H1 (cell line): ENCODE data around the gene HOXC11. TPM values are rescaled to one million over a fixed set of nuclear protein-coding genes. Genes with fewer than 3 reads are reported as not detected.

ENCODE experiments used
- CTCF ChIA-PET: fragments of 300-600 bp; sonication (Branson Sonifier 250); formaldehyde crosslinking; loops from one replicate; lab custom pipeline; 2021; ENCODE audit not compliant: partially characterized antibody; lab: Charles Lee
- POLR2A ChIA-PET: fragments of 300-600 bp; sonication (Branson Sonifier 250); formaldehyde crosslinking; loops from one replicate; lab custom pipeline; 2021; ENCODE audit warnings: inconsistent platforms; ENCODE audit not compliant: partially characterized antibody; lab: Charles Lee
- DNase-seq, 2 experiments: peaks; one replicate each; pipeline versions ENCODE4 v3.0.0 to v3.0.0-alpha.2; 2010 to 2022; ENCODE audit warnings: low spot score in 2 of 2, low read depth in 1 of 2, mixed read lengths in 1 of 2
- FAIRE-seq: peaks from 2 replicates; lab custom pipeline; 2011; peaks lifted over from hg19 to GRCh38; lab: Jason Lieb, UNC
- H2AFZ ChIP-seq: 2 replicates; pipeline ENCODE4 v1.8.1; 2012; ENCODE audit warnings: low read length, inconsistent platforms
- H2AK5ac ChIP-seq: 2 replicates; pipeline ENCODE4 v1.6.1; 2013; ENCODE audit warnings: low read depth, low read length
- H2BK120ac ChIP-seq: replicated peaks from 2 replicates; pipeline ENCODE3; 2013; ENCODE audit warnings: low read depth, low read length, inconsistent platforms
- H2BK12ac ChIP-seq: 2 replicates; pipeline ENCODE4 v1.6.1; 2013; ENCODE audit warnings: low read depth, low read length
- H2BK15ac ChIP-seq: 2 replicates; pipeline ENCODE4 v1.6.1; 2013; ENCODE audit warnings: low read length
- H2BK20ac ChIP-seq: 2 replicates; pipeline ENCODE4 v1.6.1; 2013; ENCODE audit warnings: low read length
- H2BK5ac ChIP-seq: 2 replicates; pipeline ENCODE4 v1.6.1; 2013; ENCODE audit warnings: low read depth, low read length
- H3K14ac ChIP-seq: 2 replicates; pipeline ENCODE4 v1.6.1; 2013; ENCODE audit warnings: inconsistent platforms; ENCODE audit not compliant: insufficient read length
- H3K18ac ChIP-seq: 2 replicates; pipeline ENCODE4 v1.6.1; 2013; ENCODE audit warnings: low read length; ENCODE audit errors: extremely low read depth
- H3K23ac ChIP-seq: 2 replicates; pipeline ENCODE4 v1.6.1; 2013; ENCODE audit warnings: inconsistent platforms; ENCODE audit not compliant: insufficient read length
- H3K23me2 ChIP-seq: 2 replicates; pipeline ENCODE4 v1.6.1; 2013; ENCODE audit warnings: low read depth, low read length
- H3K27ac ChIP-seq: 2 replicates; pipeline ENCODE4 v1.6.1; 2011; ENCODE audit warnings: low read depth, low read length, inconsistent platforms
- H3K27me3 ChIP-seq, 4 experiments: replicated peaks in 1 of 4; 1 replicate in 1 of 4; 2 replicates in 3 of 4; pipeline versions ENCODE4 v1.6.1 to v1.8.1; 2011 to 2013; ENCODE audit warnings: low read length in 3 of 4, mild to moderate bottlenecking in 3 of 4, inconsistent platforms in 2 of 4, mixed read lengths in 2 of 4, moderate library complexity in 1 of 4; ENCODE audit not compliant: control insufficient read depth in 3 of 4, insufficient read depth in 3 of 4; ENCODE audit errors: extremely low read depth in 1 of 4
- H3K36me3 ChIP-seq, 4 experiments: 2 replicates each; pipeline versions ENCODE4 v1.6.1 to v1.8.1; 2011 to 2013; ENCODE audit warnings: mild to moderate bottlenecking in 4 of 4, low read length in 3 of 4, moderate library complexity in 2 of 4, control low read depth in 1 of 4, inconsistent platforms in 1 of 4; ENCODE audit not compliant: insufficient read depth in 4 of 4, control insufficient read depth in 2 of 4
- H3K4ac ChIP-seq: replicated peaks from 2 replicates; pipeline ENCODE3; 2013; ENCODE audit warnings: low read length, low read depth, mixed read lengths, inconsistent platforms; ENCODE audit not compliant: insufficient read length
- H3K4me1 ChIP-seq, 4 experiments: replicated peaks in 1 of 4; 1 replicate in 1 of 4; 2 replicates in 3 of 4; pipeline versions ENCODE4 v1.6.1 to v1.8.1; 2011 to 2013; ENCODE audit warnings: low read length in 3 of 4, inconsistent platforms in 2 of 4, mixed read lengths in 1 of 4; ENCODE audit not compliant: insufficient read depth in 4 of 4, control insufficient read depth in 3 of 4
- H3K4me2 ChIP-seq, 2 experiments: 2 replicates each; pipeline versions ENCODE4 v1.6.1 to v1.8.1; 2011 to 2013; ENCODE audit warnings: low read depth in 2 of 2, low read length in 2 of 2, control low read depth in 1 of 2, inconsistent platforms in 1 of 2, mild to moderate bottlenecking in 1 of 2; ENCODE audit not compliant: insufficient read depth in 1 of 2
- H3K4me3 ChIP-seq, 4 experiments: fragments of 200-600, 300-600 bp in 1 of 4; sonication (generic), shearing (Covaris generic), sonication (Bioruptor Twin) in 1 of 4; 2 replicates each; pipeline versions ENCODE4 v1.5.1 to v1.8.1; 2011 to 2016; ENCODE audit warnings: low read length in 4 of 4, low read depth in 3 of 4, control low read depth in 2 of 4, inconsistent platforms in 2 of 4, mild to moderate bottlenecking in 2 of 4, mixed read lengths in 1 of 4, moderate library complexity in 1 of 4; ENCODE audit not compliant: insufficient read depth in 2 of 4; ENCODE audit errors: extremely low read depth in 1 of 4
- H3K56ac ChIP-seq: replicated peaks from 2 replicates; pipeline ENCODE3; 2013; ENCODE audit warnings: low read depth, mild to moderate bottlenecking, mixed read lengths, low read length, inconsistent platforms; ENCODE audit not compliant: insufficient read length
- H3K79me1 ChIP-seq: 2 replicates; pipeline ENCODE4 v1.6.1; 2013; ENCODE audit warnings: low read depth, low read length, control low read depth
- H3K79me2 ChIP-seq, 2 experiments: 2 replicates each; pipeline versions ENCODE4 v1.6.1 to v1.8.1; 2012 to 2013; ENCODE audit warnings: low read length in 2 of 2, mild to moderate bottlenecking in 2 of 2, inconsistent platforms in 1 of 2; ENCODE audit not compliant: insufficient read depth in 2 of 2, control insufficient read depth in 1 of 2
- H3K9ac ChIP-seq, 4 experiments: replicated peaks in 1 of 4; 1 replicate in 1 of 4; 2 replicates in 3 of 4; pipeline versions ENCODE4 v1.6.1 to v1.8.1; 2011 to 2013; ENCODE audit warnings: low read depth in 3 of 4, low read length in 3 of 4, control low read depth in 2 of 4, mild to moderate bottlenecking in 2 of 4, moderate library complexity in 2 of 4, inconsistent platforms in 1 of 4; ENCODE audit errors: extremely low read depth in 1 of 4
- H3K9me3 ChIP-seq, 2 experiments: 2 replicates each; pipeline versions ENCODE4 v1.6.1 to v1.8.1; 2012 to 2013; ENCODE audit warnings: mild to moderate bottlenecking in 2 of 2, moderate library complexity in 2 of 2, control low read depth in 1 of 2, inconsistent platforms in 1 of 2, low read depth in 1 of 2, low read length in 1 of 2, mixed read lengths in 1 of 2; ENCODE audit not compliant: insufficient read depth in 2 of 2
- H4K20me1 ChIP-seq, 2 experiments: replicated peaks in 1 of 2; 2 replicates each; pipeline versions ENCODE3 to v1.8.1; 2011 to 2013; ENCODE audit warnings: inconsistent platforms in 2 of 2, low read length in 2 of 2, mild to moderate bottlenecking in 1 of 2; ENCODE audit not compliant: insufficient read depth in 2 of 2, control insufficient read depth in 1 of 2
- H4K5ac ChIP-seq: 2 replicates; pipeline ENCODE4 v1.6.1; 2013; ENCODE audit warnings: low read length, low read depth, mixed read lengths, inconsistent platforms; ENCODE audit not compliant: insufficient read length
- H4K8ac ChIP-seq: 2 replicates; pipeline ENCODE4 v1.8.0; 2013; ENCODE audit warnings: mild to moderate bottlenecking, moderate library complexity, low read length, inconsistent platforms; ENCODE audit not compliant: insufficient read depth; ENCODE audit errors: extremely low read depth
- H4K91ac ChIP-seq: replicated peaks from 2 replicates; pipeline ENCODE3; 2013; ENCODE audit warnings: low read length, mixed read lengths, inconsistent platforms; ENCODE audit not compliant: insufficient read length
- CEBPB ChIP-seq: IDR thresholded peaks from 2 replicates; pipeline ENCODE4 v1.6.1; 2012; ENCODE audit warnings: low read depth, low read length
- CTBP2 ChIP-seq: IDR thresholded peaks from 2 replicates; pipeline ENCODE4 v1.7.0; 2011; ENCODE audit warnings: borderline replicate concordance, mild to moderate bottlenecking, moderate library complexity, mixed read lengths, low read length; ENCODE audit not compliant: insufficient read depth, insufficient read length
- MAFK ChIP-seq: IDR thresholded peaks from 2 replicates; pipeline ENCODE4 v1.6.1; 2012; ENCODE audit warnings: low read depth, mild to moderate bottlenecking, improper control_type of control experiment, low read length
- NANOG ChIP-seq: IDR thresholded peaks from 2 replicates; pipeline ENCODE4 v1.6.1; 2011; ENCODE audit warnings: low read length, low read depth, mild to moderate bottlenecking, inconsistent platforms; ENCODE audit not compliant: insufficient read depth, poor library complexity, severe bottlenecking
- NRF1 ChIP-seq: IDR thresholded peaks from 2 replicates; pipeline ENCODE4 v1.6.1; 2011; ENCODE audit warnings: mild to moderate bottlenecking, low read depth, low read length, improper control_type of control experiment
- POLR2A ChIP-seq, 2 experiments: IDR thresholded peaks; 1 replicate in 1 of 2; 2 replicates in 1 of 2; pipeline ENCODE4 v1.6.1; 2011; ENCODE audit warnings: low read depth in 2 of 2, low read length in 2 of 2, mild to moderate bottlenecking in 2 of 2; ENCODE audit errors: control extremely low read depth in 1 of 2
- POLR2AphosphoS5 ChIP-seq: IDR thresholded peaks from 2 replicates; pipeline ENCODE4 v1.6.1; 2011; ENCODE audit warnings: low read depth, low read length
- POU5F1 ChIP-seq: IDR thresholded peaks from 2 replicates; pipeline ENCODE4 v1.6.1; 2011; ENCODE audit warnings: low read depth, mild to moderate bottlenecking, low read length, moderate library complexity
- RBBP5 ChIP-seq: IDR thresholded peaks from 2 replicates; pipeline ENCODE4 v1.7.1; 2012; ENCODE audit warnings: low read depth, mild to moderate bottlenecking, inconsistent platforms, low read length, moderate library complexity, borderline replicate concordance
- TAF7 ChIP-seq: optimal IDR thresholded peaks from 2 replicates; pipeline ENCODE3; 2011; ENCODE audit warnings: low read depth, mild to moderate bottlenecking, inconsistent platforms, low read length, moderate library complexity, borderline replicate concordance
- TBP ChIP-seq: IDR thresholded peaks from 2 replicates; pipeline ENCODE4 v1.6.1; 2011; ENCODE audit warnings: low read depth, low read length, improper control_type of control experiment
- TCF12 ChIP-seq: IDR thresholded peaks from 2 replicates; pipeline ENCODE4 v1.6.1; 2011; ENCODE audit warnings: low read depth, mild to moderate bottlenecking, low read length
- TEAD4 ChIP-seq: IDR thresholded peaks from 2 replicates; pipeline ENCODE4 v1.6.1; 2012; ENCODE audit warnings: low read depth, low read length, inconsistent platforms, mixed read lengths
- WGBS, 2 experiments: shearing (Covaris generic) in 1 of 2; methylation state at CpG; one replicate each; pipeline versions ENCODE4 v1.1.6 to v1.1.7; 2013 to 2015; ENCODE audit warnings: low lambda C conversion rate in 2 of 2, mixed read lengths in 2 of 2, inconsistent platforms in 1 of 2, low coverage in 1 of 2, missing lambda C conversion rate in 1 of 2; ENCODE audit not compliant: insufficient replicate concordance in 2 of 2, insufficient coverage in 1 of 2, insufficient read length in 1 of 2; ENCODE audit errors: extremely low coverage in 1 of 2, missing lambda C conversion rate in 1 of 2; 5-methylcytosine and 5-hydroxymethylcytosine counted together
- polyA plus RNA-seq, 7 experiments: library from polyadenylated mRNA; depleted of rRNA in 3 of 7; stranded (reverse) in 5 of 7; unstranded in 2 of 7; fragments of >200 nt in 5 of 7; fragments of 200-250 nt in 2 of 7; gene quantifications; 1 replicate in 5 of 7; 2 replicates in 1 of 7; 4 replicates in 1 of 7; pipeline versions ENCODE4 v1.2.1 to v1.2.3, GENCODE V29; 2011 to 2013; ENCODE audit warnings: missing spikeins in 2 of 7, mixed read lengths in 2 of 7
- total RNA-seq: library from RNA; stranded (reverse); fragmentation: NEBNext Ultra II Directional; extraction: Animal tissue kit (Norgen Biotek cat#: 25700); gene quantifications from 2 replicates; pipeline ENCODE4 v1.2.1, GENCODE V29; 2021

Gene HOXC11
- total and polyA plus RNA-seq, 2 of the 8 experiments (the other 6 are each of a cell fraction or from before 2014, with no cell fraction given) = not detected

- TF ChIP-seq MAFK (no peak), RBBP5 (no peak), CTBP2 (no peak), NANOG (no peak), CEBPB (no peak), POU5F1 (no peak), TCF12 (no peak), NRF1 (no peak), TEAD4 (no peak), TAF7 (no peak), POLR2A (IDR thresholded peaks at IDR 0.05; ENCODE audit: control extremely low read depth in 1 of 2, low read depth in 2 of 2, low read length in 2 of 2) (no peak), TBP (no peak), POLR2AphosphoS5 (no peak)
- H2AFZ ChIP-seq = no peak overlapping the region
- no peak overlapping the region for H2BK12ac ChIP-seq
- no peak overlapping the region for H2BK120ac ChIP-seq
- peaks cover 99 to 100% (median 100%) of the 10 kb centered on the region in 4 experiments for H3K27me3 ChIP-seq
- H3K56ac ChIP-seq = no peak overlapping the region
- no peaks in the 10 kb centered on the region for H3K79me1 ChIP-seq
- peaks cover 0 to 14% (median 0%) of the 10 kb centered on the region in 4 experiments; a peak in 1 of 8 replicates for H3K36me3 ChIP-seq
- H4K91ac ChIP-seq = no peak overlapping the region
- no peak overlapping the region for H3K23ac ChIP-seq
- ChIA-PET POLR2A (interaction anchor here (0.6 to 1.3 kb wide), 4 partner anchors 9 to 143 kb away, joined by 3 read pairs; no protein-coding TSS in a partner anchor), CTCF (interaction anchor here (0.5 to 2.5 kb wide), 12 partner anchors 14 to 538 kb away, joined by 3 to 8 read pairs (median 4); partner anchors contain the start of gene HOXC13)
- no peak overlapping the region for H2BK15ac ChIP-seq
- WGBS, 2 experiments = 36% methylated on average over 4 of the region's 4 CpGs; no CpG with 5 or more reads in 1 of the 2 experiments
- no peaks in the 10 kb centered on the region; a peak in 1 of 4 replicates for H3K9me3 ChIP-seq
- H3K18ac ChIP-seq = no peak overlapping the region; the same call in 1 of the 2 replicates
- no peak overlapping the region for H3K4me3 ChIP-seq
- no peak overlapping the region for H2BK20ac ChIP-seq
- no peak overlapping the region for H2AK5ac ChIP-seq
- no peak overlapping the region for H3K9ac ChIP-seq
- H3K14ac ChIP-seq = no peak overlapping the region
- peaks cover 32 to 51% of the 10 kb centered on the region in 2 experiments for H4K20me1 ChIP-seq
- H3K79me2 ChIP-seq = no peaks in the 10 kb centered on the region
- H3K4me1 ChIP-seq = peaks cover 0 to 5% (median under 1%) of the 10 kb centered on the region in 4 experiments; a peak in 1 of 7 replicates
- no peak overlapping the region for H4K8ac ChIP-seq
- FAIRE-seq = no peak
- no peak overlapping the region for H2BK5ac ChIP-seq
- H3K4ac ChIP-seq = no peak overlapping the region
- no peaks in the 10 kb centered on the region for H3K23me2 ChIP-seq
- no peak for DNase-seq
- H4K5ac ChIP-seq = no peak overlapping the region
- no peak overlapping the region for H3K27ac ChIP-seq
- no peak overlapping the region for H3K4me2 ChIP-seq
Observed at GRCh38 chr12:53959314-53959713, 13.6 kb upstream of the HOXC11 start.
